ENCODE data around the gene GTF2B. TPM values are rescaled to one million over a fixed set of nuclear protein-coding genes. Genes with fewer than 3 reads are reported as not detected.

The GTF2B gene
- total RNA-seq, 1 donor from 2014 or later: 26.2 TPM

DNA sequence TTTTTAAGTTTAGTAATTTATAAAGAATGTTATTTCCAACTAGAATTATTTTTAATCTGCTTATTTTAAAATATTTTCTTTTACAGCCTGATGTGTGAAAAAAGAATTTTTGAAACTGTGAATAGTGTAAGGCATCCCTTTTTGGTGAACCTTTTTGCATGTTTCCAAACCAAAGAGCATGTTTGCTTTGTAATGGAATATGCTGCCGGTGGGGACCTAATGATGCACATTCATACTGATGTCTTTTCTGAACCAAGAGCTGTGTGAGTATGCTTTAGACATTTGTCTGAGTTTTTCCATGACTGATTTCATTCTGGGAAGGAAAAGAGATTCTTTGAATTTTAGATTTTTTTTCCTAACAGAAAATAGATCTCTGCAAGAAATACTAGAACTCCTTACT lies 77.9 kb downstream of the GTF2B start:
- no peak overlapping the region for H3K4me3 ChIP-seq (ENCODE audit: low read depth, low read length)
- DNase-seq (ENCODE audit: low read depth): no peak
- no peak for TF ChIP-seq CTCF (conservative IDR thresholded peaks at IDR 0.05; ENCODE audit: low read depth, low read length)

GRCh38 chr1:88812366-88812765 lies 79.0 kb downstream of the GTF2B start:
- no peak overlapping the region for H3K4me3 ChIP-seq (ENCODE audit: low read depth, low read length)
- no peak for DNase-seq (ENCODE audit: low read depth)
- TF ChIP-seq CTCF (conservative IDR thresholded peaks at IDR 0.05; ENCODE audit: low read depth, low read length): no peak

DNA sequence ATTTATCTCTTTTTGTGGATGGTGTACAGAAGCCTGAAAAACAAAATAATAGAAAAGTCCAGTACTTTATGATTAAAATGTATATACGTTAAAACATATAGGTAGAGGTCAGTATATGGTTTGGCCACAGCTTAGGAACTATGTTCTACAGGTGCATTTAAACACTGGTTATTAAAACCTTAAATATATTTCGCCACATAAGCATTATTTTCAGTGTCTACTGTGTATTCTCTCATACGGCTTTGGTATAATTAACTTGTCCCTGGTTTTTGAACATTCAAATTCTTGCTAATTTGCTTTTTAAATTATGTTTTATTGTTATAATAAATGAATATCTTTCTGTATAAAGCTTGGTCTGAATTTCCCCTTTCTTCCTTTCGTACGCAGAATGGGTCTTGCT lies 87.9 kb downstream of the GTF2B start:
- TF ChIP-seq CTCF (conservative IDR thresholded peaks at IDR 0.05; ENCODE audit: low read depth, low read length): no peak
- no peak for DNase-seq (ENCODE audit: low read depth)
- no peak overlapping the region for H3K4me3 ChIP-seq (ENCODE audit: low read depth, low read length)

GRCh38 chr1:88802950-88803349 lies 88.4 kb downstream of the GTF2B start:
- no peak for DNase-seq (ENCODE audit: low read depth)
- TF ChIP-seq CTCF (conservative IDR thresholded peaks at IDR 0.05; ENCODE audit: low read depth, low read length): no peak

More at GRCh38 chr1:88802950-88803349, 88.4 kb downstream of the GTF2B start:
- H3K4me3 ChIP-seq (ENCODE audit: low read depth, low read length): no peak overlapping the region

Other genes with a start within 250 kb of the GTF2B start
- 23.2 and 23.9 TPM in 2 replicates for gene PKN2, start 207.3 kb downstream of the GTF2B start, total RNA-seq
- 38.6 and 49.8 TPM in 2 replicates for gene KYAT3, start 101.1 kb upstream of the GTF2B start, total RNA-seq
- 4.1 and 8.2 TPM in 2 replicates for gene RBMXL1, start 101.1 kb upstream of the GTF2B start, total RNA-seq
- 33.6 and 35.2 TPM in 2 replicates for gene GBP3, start 131.3 kb upstream of the GTF2B start, total RNA-seq
- 10.4 and 20.0 TPM in 2 replicates for gene GBP1, start 173.6 kb upstream of the GTF2B start, total RNA-seq
- 2.2 and 2.7 TPM in 2 replicates for gene GBP2, start 234.5 kb upstream of the GTF2B start, total RNA-seq